NK-92 (cell line): ENCODE measurements around the gene ALOX5.
"Not testable (repeated sequence)": the region's sequence is repeated elsewhere in the genome, so short reads cannot be mapped to it uniquely, and the experiment has no call there.

Experiments used
- DNase-seq: peaks from one replicate; lab custom pipeline; 2025; ENCODE audit not compliant: unreplicated experiment; lab: John Stamatoyannopoulos, UW

The ALOX5 gene

DNA sequence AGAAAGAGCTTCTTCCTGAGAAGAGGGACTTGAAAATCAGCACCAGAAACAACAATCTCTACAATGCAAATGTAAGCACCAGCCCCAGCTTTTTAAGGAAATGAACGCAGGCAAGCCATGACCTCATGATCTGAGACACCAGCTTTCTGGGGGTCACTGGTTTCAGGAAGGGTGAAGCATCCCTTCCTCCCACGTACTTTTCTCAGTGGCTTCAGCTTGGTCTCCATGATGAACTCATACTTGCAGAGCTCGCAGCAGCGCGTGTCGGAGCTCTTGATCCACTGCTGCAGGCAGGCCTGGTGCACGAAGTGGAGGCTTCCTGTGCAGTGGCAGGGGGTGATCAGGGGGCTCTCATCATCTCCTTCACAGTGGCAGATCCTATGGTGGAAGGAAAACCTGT is 87.0 kb downstream of the ALOX5 start:
- DNase-seq: no peak

DNA sequence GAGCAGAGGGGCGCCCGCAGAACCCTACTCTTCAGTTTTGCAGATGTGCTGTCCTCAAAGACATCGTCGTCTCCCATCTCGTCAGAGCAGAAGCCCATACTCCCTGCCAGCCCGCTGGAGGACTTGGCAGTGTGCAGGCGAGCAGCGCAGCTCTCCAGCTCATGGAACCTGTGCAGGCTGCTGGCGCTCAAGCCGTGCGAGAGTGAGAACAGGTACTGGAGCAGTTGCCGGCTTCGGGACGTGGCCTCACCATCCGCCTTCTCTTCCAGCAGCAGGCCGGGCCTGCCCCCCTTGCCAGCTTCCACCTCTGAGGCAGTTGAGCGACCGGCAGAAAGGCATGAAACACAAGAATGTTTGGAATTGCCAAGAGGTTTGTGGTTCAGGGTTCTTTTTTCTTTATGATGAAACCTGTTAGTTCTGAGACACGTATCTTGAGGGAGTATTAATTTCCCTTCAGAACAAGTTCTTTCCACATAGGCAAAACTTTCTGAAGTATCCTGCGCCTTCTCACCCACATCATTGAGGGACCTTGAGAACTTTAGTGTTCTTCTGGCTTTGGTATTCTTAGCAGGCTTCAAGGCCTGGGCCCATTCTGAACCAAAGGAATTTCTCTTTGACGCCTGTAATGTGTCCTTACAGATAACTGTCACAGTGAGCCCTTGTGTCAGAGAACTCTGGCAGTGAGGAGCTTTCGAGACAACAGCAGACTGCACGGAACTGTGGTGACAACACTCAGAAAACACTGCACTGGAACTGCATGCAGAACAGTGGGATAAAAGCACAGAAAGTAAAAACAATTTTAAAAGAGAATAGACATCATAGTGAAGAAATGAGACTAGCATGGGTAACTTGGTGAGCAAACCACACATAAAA is 89.5 kb downstream of the ALOX5 start:
- DNase-seq: no peak

GRCh38 chr10:45464958-45465567 is 91.0 kb downstream of the ALOX5 start:
- no peak for DNase-seq

GRCh38 chr10:45466784-45467183 is 92.8 kb downstream of the ALOX5 start:
- no peak for DNase-seq

- no peak for DNase-seq
Observed at GRCh38 chr10:45468079-45468478, 94.1 kb downstream of the ALOX5 start.

- DNase-seq: no peak
Observed at GRCh38 chr10:45470098-45471012, 96.3 kb downstream of the ALOX5 start.

DNA sequence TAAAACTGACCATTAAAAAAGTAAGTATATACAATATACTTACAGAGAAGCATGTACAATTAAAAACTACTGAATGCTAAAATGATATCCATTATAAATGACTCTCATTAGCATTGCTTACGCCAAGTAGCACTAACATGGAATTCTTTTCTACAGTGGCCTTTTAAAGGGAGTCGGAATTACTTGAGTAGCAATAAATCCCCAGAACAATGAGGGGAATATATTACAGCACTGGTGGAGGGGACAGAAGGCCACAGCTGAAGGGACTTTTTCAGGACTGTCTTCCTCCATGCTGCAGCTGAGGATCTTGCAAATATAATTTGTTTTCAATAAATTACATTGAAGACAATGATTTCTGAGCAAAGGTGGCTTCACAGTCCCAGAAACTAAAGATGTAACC is 97.0 kb downstream of the ALOX5 start:
- DNase-seq: no peak

GRCh38 chr10:45471531-45472310 is 97.7 kb downstream of the ALOX5 start:
- no peak for DNase-seq

- DNase-seq: no peak
Observed at GRCh38 chr10:45473126-45473525, 99.1 kb downstream of the ALOX5 start.

DNA sequence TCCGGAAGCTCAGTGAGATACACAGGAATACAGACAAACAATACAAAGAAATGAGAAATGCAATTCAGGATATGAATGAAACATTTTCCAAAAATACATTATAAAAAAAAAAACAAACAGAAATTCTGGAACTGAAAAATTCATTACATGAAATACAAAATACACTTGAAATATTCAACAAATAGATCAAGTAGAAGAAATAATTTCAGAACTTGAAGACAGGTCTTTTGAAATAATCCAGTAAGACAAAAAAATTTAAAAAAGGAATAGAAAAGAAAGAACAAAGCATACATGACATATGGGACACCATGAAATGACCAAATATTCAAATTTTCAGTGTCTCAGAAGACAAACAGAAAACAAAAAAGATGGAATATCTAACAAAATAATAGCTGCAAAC is 102.5 kb downstream of the ALOX5 start:
- no peak for DNase-seq

- DNase-seq: no peak
Observed at GRCh38 chr10:45480294-45480693, 106.3 kb downstream of the ALOX5 start.

GRCh38 chr10:45481100-45481499 is 107.1 kb downstream of the ALOX5 start:
- DNase-seq: not testable (repeated sequence)

- DNase-seq: no peak
Observed at GRCh38 chr10:45483002-45483401, 109.0 kb downstream of the ALOX5 start.

GRCh38 chr10:45487735-45488134 is 113.7 kb downstream of the ALOX5 start:
- no peak for DNase-seq

GRCh38 chr10:45488365-45488764 is 114.3 kb downstream of the ALOX5 start:
- DNase-seq: no peak

- DNase-seq: no peak
Observed at GRCh38 chr10:45490277-45490676, 116.3 kb downstream of the ALOX5 start.

GRCh38 chr10:45491061-45491460 is 117.0 kb downstream of the ALOX5 start:
- DNase-seq: no peak
